ENCODE measurements around the gene CDIPT. TPM values are rescaled to one million over a fixed set of nuclear protein-coding genes. Genes with fewer than 3 reads are reported as not detected.
A peak's percentile ranks its signal among the peaks of the same experiment; 100 is the strongest.

The CDIPT gene
- total and polyA plus RNA-seq, 2 of the 13 experiments (the other 11 are each of a cell fraction or from before 2014, with no cell fraction given) = 54.9 to 97.5 TPM

DNA sequence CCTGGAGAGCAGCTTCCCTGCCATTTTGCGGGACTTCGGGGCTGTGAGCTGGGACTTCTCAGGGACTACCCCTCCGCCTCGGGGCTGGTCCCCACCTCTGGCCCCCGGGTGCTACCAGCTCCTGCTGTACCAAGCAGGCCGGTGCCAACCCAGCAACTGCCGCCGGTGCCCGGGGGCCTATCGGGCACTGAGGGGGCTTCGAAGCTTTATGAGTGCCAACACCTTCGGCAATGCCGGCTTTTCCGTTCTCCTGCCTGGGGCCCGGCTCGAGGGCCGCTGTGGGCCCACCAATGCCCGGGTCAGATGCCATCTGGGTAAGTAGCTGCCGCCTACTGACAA, 38.5 kb upstream of the CDIPT start (continued):
- no peak for TF ChIP-seq KLF15 (CRISPR knock-in tag; IDR thresholded peaks at IDR 0.05; ENCODE audit: borderline replicate concordance)
- TF ChIP-seq, protein P1, sequence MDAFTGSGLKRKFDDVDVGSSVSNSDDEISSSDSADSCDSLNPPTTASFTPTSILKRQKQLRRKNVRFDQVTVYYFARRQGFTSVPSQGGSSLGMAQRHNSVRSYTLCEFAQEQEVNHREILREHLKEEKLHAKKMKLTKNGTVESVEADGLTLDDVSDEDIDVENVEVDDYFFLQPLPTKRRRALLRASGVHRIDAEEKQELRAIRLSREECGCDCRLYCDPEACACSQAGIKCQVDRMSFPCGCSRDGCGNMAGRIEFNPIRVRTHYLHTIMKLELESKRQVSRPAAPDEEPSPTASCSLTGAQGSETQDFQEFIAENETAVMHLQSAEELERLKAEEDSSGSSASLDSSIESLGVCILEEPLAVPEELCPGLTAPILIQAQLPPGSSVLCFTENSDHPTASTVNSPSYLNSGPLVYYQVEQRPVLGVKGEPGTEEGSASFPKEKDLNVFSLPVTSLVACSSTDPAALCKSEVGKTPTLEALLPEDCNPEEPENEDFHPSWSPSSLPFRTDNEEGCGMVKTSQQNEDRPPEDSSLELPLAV (CRISPR knock-in tag; conservative IDR thresholded peaks at IDR 0.05; ENCODE audit: low read depth) = no peak
- TF ChIP-seq RBFOX2 (IDR thresholded peaks at IDR 0.05; ENCODE audit: low read depth, low read length) = peak; percentile 21; the same call in 1 of the 2 replicates
- no peak for TF ChIP-seq ZNF879 (CRISPR knock-in tag; IDR thresholded peaks at IDR 0.05)
- no peak for TF ChIP-seq LRRFIP1 (CRISPR knock-in tag; conservative IDR thresholded peaks at IDR 0.05)
- no peak for TF ChIP-seq ARID4A (CRISPR knock-in tag; IDR thresholded peaks at IDR 0.05; ENCODE audit: borderline replicate concordance)
- peak; percentile 49; the same call in 1 of the 2 replicates for TF ChIP-seq ZNF687 (CRISPR knock-in tag; IDR thresholded peaks at IDR 0.05)
- TF ChIP-seq ZNF253 (CRISPR knock-in tag; IDR thresholded peaks at IDR 0.05; ENCODE audit: borderline replicate concordance) = 0 out of 2 replicates have a peak, but pooled peaks have one; percentile 15
- TF ChIP-seq POLR2AphosphoS2 (IDR thresholded peaks at IDR 0.05; ENCODE audit: low read depth, low read length) = no peak
- TF ChIP-seq ZNF329 (CRISPR knock-in tag; IDR thresholded peaks at IDR 0.05; ENCODE audit: low read depth) = no peak
- no peak for TF ChIP-seq ZNF564 (CRISPR knock-in tag; IDR thresholded peaks at IDR 0.05)
- 0 out of 2 replicates have a peak, but pooled peaks have one; percentile 1 for TF ChIP-seq ZBTB10 (CRISPR knock-in tag; IDR thresholded peaks at IDR 0.05; ENCODE audit: borderline replicate concordance)
